ENCODE data around the gene GPR152.

GRCh38 chr11:67469508-67469811 lies 16.9 kb upstream of the GPR152 start:
- no peak for TF ChIP-seq CTCF (IDR thresholded peaks at IDR 0.05; ENCODE audit: insufficient read depth, low read length)
- TF ChIP-seq, protein P1, sequence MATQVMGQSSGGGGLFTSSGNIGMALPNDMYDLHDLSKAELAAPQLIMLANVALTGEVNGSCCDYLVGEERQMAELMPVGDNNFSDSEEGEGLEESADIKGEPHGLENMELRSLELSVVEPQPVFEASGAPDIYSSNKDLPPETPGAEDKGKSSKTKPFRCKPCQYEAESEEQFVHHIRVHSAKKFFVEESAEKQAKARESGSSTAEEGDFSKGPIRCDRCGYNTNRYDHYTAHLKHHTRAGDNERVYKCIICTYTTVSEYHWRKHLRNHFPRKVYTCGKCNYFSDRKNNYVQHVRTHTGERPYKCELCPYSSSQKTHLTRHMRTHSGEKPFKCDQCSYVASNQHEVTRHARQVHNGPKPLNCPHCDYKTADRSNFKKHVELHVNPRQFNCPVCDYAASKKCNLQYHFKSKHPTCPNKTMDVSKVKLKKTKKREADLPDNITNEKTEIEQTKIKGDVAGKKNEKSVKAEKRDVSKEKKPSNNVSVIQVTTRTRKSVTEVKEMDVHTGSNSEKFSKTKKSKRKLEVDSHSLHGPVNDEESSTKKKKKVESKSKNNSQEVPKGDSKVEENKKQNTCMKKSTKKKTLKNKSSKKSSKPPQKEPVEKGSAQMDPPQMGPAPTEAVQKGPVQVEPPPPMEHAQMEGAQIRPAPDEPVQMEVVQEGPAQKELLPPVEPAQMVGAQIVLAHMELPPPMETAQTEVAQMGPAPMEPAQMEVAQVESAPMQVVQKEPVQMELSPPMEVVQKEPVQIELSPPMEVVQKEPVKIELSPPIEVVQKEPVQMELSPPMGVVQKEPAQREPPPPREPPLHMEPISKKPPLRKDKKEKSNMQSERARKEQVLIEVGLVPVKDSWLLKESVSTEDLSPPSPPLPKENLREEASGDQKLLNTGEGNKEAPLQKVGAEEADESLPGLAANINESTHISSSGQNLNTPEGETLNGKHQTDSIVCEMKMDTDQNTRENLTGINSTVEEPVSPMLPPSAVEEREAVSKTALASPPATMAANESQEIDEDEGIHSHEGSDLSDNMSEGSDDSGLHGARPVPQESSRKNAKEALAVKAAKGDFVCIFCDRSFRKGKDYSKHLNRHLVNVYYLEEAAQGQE (IDR thresholded peaks at IDR 0.05; ENCODE audit: insufficient replicate concordance, low read depth), result no peak
- no peak for TF ChIP-seq POLR2AphosphoS5 (IDR thresholded peaks at IDR 0.05; ENCODE audit: low read depth)
- no peak for TF ChIP-seq GABPA (IDR thresholded peaks at IDR 0.05; ENCODE audit: low read depth)
- TF ChIP-seq SPI1 (IDR thresholded peaks at IDR 0.05; ENCODE audit: borderline replicate concordance, low read depth), result no peak
